KMS-11 (cell line): ENCODE results near the gene FAM181A.

Experiments
- H2AFZ ChIP-seq: fragments of 200-600 bp; sonication (generic); 2 replicates; pipeline ENCODE4 v1.6.1; 2016; ENCODE audit warnings: antibody characterized with exemption, mixed run types, low read depth
- H3K27ac ChIP-seq: fragments of 200-600 bp; sonication (generic); 2 replicates; pipeline ENCODE4 v1.6.1; 2016; ENCODE audit warnings: mild to moderate bottlenecking, mixed run types
- H3K27me3 ChIP-seq: fragments of 200-600 bp; sonication (generic); 2 replicates; pipeline ENCODE4 v1.6.1; 2017; ENCODE audit warnings: mild to moderate bottlenecking, low read depth, mixed run types, moderate library complexity; ENCODE audit not compliant: insufficient read depth
- H3K36me3 ChIP-seq: fragments of 200-600 bp; sonication (generic); 2 replicates; pipeline ENCODE4 v1.6.1; 2017; ENCODE audit warnings: mild to moderate bottlenecking, mixed run types; ENCODE audit not compliant: insufficient read depth
- H3K4me1 ChIP-seq: fragments of 200-600 bp; sonication (generic); 2 replicates; pipeline ENCODE4 v1.6.1; 2016; ENCODE audit warnings: mild to moderate bottlenecking, low read depth, mixed run types; ENCODE audit not compliant: poor library complexity, severe bottlenecking
- H3K4me2 ChIP-seq: fragments of 200-600 bp; sonication (generic); 2 replicates; pipeline ENCODE4 v1.7.0; 2016; ENCODE audit warnings: mild to moderate bottlenecking, mixed run types
- H3K4me3 ChIP-seq: fragments of 200-600 bp; sonication (generic); IDR thresholded peaks from 2 replicates; pipeline ENCODE4 v1.6.1; 2017; ENCODE audit warnings: low read depth, low read length, mixed read lengths; ENCODE audit not compliant: insufficient read depth
- H3K79me2 ChIP-seq: fragments of 200-600 bp; sonication (generic); 2 replicates; pipeline ENCODE4 v1.6.1; 2016; ENCODE audit warnings: low read depth, mixed run types; ENCODE audit not compliant: insufficient read depth
- H3K9ac ChIP-seq: fragments of 200-600 bp; sonication (generic); 2 replicates; pipeline ENCODE4 v1.6.1; 2016; ENCODE audit warnings: mild to moderate bottlenecking, mixed run types
- H4K20me1 ChIP-seq: fragments of 200-600 bp; sonication (generic); 2 replicates; pipeline ENCODE4 v1.6.1; 2016; ENCODE audit warnings: mild to moderate bottlenecking, mixed run types; ENCODE audit not compliant: insufficient read depth
- CTCF ChIP-seq: fragments of 200-600 bp; sonication (generic); conservative IDR thresholded peaks from 2 replicates; pipeline ENCODE4 v1.6.1; 2017; ENCODE audit warnings: low read depth, mild to moderate bottlenecking, antibody characterized with exemption, low read length, moderate library complexity, mixed read lengths

FAM181A gene

GRCh38 chr14:93964820-93965286 lies 37.7 kb downstream of the FAM181A start:
- no peaks in the 10 kb centered on the region for H3K79me2 ChIP-seq
- H3K36me3 ChIP-seq, result no peaks in the 10 kb centered on the region
- H3K4me3 ChIP-seq, result no peak overlapping the region
- H3K27me3 ChIP-seq, result no peaks in the 10 kb centered on the region
- H3K27ac ChIP-seq, result no peak overlapping the region
- H3K9ac ChIP-seq, result no peak overlapping the region
- TF ChIP-seq CTCF, result no peak
- H3K4me1 ChIP-seq, result peaks cover 90% of the 10 kb centered on the region
- H4K20me1 ChIP-seq, result no peaks in the 10 kb centered on the region
- H3K4me2 ChIP-seq, result no peak overlapping the region
- no peak overlapping the region for H2AFZ ChIP-seq

GRCh38 chr14:93965287-93965821 lies 38.2 kb downstream of the FAM181A start:
- H2AFZ ChIP-seq, result no peak overlapping the region
- peaks cover 90% of the 10 kb centered on the region for H3K4me1 ChIP-seq
- H3K27me3 ChIP-seq, result no peaks in the 10 kb centered on the region
- no peak overlapping the region for H3K9ac ChIP-seq
- H4K20me1 ChIP-seq, result no peaks in the 10 kb centered on the region
- no peaks in the 10 kb centered on the region for H3K36me3 ChIP-seq
- TF ChIP-seq CTCF, result no peak
- H3K4me3 ChIP-seq, result no peak overlapping the region
- H3K27ac ChIP-seq, result no peak overlapping the region
- no peaks in the 10 kb centered on the region for H3K79me2 ChIP-seq
- no peak overlapping the region for H3K4me2 ChIP-seq

GRCh38 chr14:93965946-93966474 lies 38.9 kb downstream of the FAM181A start:
- H4K20me1 ChIP-seq, result no peaks in the 10 kb centered on the region
- H3K27me3 ChIP-seq, result no peaks in the 10 kb centered on the region
- H3K36me3 ChIP-seq, result no peaks in the 10 kb centered on the region
- no peak overlapping the region for H3K27ac ChIP-seq
- peaks cover 89% of the 10 kb centered on the region for H3K4me1 ChIP-seq
- no peaks in the 10 kb centered on the region for H3K79me2 ChIP-seq
- H3K9ac ChIP-seq, result no peak overlapping the region
- no peak overlapping the region for H3K4me2 ChIP-seq
- no peak overlapping the region for H3K4me3 ChIP-seq
- TF ChIP-seq CTCF, result no peak
- no peak overlapping the region for H2AFZ ChIP-seq

GRCh38 chr14:93967637-93968250 lies 40.6 kb downstream of the FAM181A start:
- no peak for TF ChIP-seq CTCF
- no peak overlapping the region for H2AFZ ChIP-seq
- no peaks in the 10 kb centered on the region for H4K20me1 ChIP-seq
- peaks cover 90% of the 10 kb centered on the region for H3K4me1 ChIP-seq
- H3K79me2 ChIP-seq, result no peaks in the 10 kb centered on the region
- H3K4me3 ChIP-seq, result no peak overlapping the region
- H3K4me2 ChIP-seq, result no peak overlapping the region
- H3K36me3 ChIP-seq, result no peaks in the 10 kb centered on the region
- H3K27ac ChIP-seq, result no peak overlapping the region
- no peaks in the 10 kb centered on the region for H3K27me3 ChIP-seq
- H3K9ac ChIP-seq, result no peak overlapping the region
